Measurements from ENCODE around the gene SBNO2. TPM values are rescaled to one million over a fixed set of nuclear protein-coding genes. Genes with fewer than 3 reads are reported as not detected.

Gene SBNO2
- total and polyA plus RNA-seq, 2 of the 4 experiments (the other 2 are of a cell fraction): 13.4 to 40.5 TPM

DNA sequence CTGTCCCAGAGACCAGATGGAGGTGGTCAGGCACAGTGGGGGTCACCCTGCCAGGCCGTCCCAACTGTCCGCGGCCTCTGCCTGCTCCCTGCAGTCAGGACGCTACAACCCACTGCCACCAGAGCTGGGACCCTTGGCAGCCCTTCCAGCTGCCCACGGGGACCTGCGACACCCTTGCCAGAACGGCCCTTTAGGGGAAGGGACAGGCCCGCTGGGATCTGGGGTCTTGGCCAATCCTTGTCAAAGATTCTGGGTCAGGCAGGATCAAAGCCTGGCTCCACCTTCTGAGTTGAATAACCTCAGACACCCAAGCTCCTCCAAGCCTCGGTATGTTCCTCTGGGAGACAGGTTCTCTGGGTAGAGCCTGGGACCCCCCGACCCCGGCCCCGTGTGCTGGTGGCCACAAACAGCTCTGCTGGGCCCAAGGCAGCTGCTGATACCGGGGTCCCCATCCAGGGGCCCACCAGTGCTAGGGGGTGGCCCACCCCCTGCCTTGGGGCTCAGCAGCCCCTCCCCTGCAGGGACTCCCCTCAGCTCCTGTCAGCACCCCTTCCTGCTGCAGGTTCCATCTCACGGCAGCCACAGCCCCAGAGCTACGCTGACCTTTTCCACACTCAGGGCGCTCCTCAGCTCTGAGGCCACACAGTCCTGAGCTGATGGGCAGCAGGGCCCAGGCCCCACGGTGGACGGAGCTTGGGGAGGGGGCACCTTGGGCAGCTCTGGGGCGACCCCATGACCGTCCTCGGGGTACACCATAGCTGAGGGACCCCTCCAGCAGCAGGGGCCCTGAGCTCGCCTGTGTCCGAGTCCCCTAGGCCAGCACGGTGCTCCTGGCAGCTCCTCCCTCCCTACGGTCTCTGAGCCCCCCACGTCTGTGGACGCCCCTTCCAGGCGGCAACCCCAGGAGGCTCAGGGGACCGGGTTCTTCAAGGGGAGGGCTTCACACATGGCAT is 18.4 kb downstream of the SBNO2 start (continued):
- TF ChIP-seq SMC3 (IDR thresholded peaks at IDR 0.05; ENCODE audit: low read depth, low read length) (no peak), FOS (IDR thresholded peaks at IDR 0.05; ENCODE audit: low read depth, low read length) (no peak), RAD21 (IDR thresholded peaks at IDR 0.05; ENCODE audit: low read length) (no peak)

GRCh38 chr19:1154731-1155351 is 19.2 kb downstream of the SBNO2 start:
- 19% methylated on average over 19 of the region's 32 CpGs; no CpG with 5 or more reads in 1 of the 2 experiments for WGBS, 2 experiments (ENCODE audit: extremely low coverage in 2 of 2, insufficient read length in 1 of 2)
- intact Hi-C loops (cut with micrococcal nuclease) (no loop called here), in situ Hi-C loops (cut with MboI; ENCODE audit: low sequenced_read_pairs) (no loop called here), dilution Hi-C loops (cut with HindIII; ENCODE audit: low sequenced_read_pairs, unreplicated experiment) (no loop called here)
- Histone ChIP-seq H3K4me1 (ENCODE audit: control insufficient read depth, insufficient read depth, low read length) (peaks cover 18% of the 10 kb centered on the region), H4K20me1 (ENCODE audit: insufficient read depth, low read length) (peaks cover 35% of the 10 kb centered on the region), H4K5ac (ENCODE audit: low read depth, low read length) (peak overlapping the region; percentile 86), H3K27me3 (ENCODE audit: control insufficient read depth, insufficient read depth, low read length) (no peaks in the 10 kb centered on the region), H3K4ac (ENCODE audit: low read depth, low read length) (peak overlapping the region; percentile 95), H3K27ac (ENCODE audit: insufficient read depth, low read length) (peak overlapping the region; percentile 98), H3K4me3 (ENCODE audit: insufficient read depth, low read depth, low read length) (peak overlapping the region; percentile 4; the same call in 1 of the 2 replicates), H2AFZ (replicated peaks; ENCODE audit: low read length, poor library complexity) (peak overlapping the region; percentile 74), H3K14ac (replicated peaks; ENCODE audit: low read depth, low read length) (peak overlapping the region; percentile 67), H3K79me1 (ENCODE audit: low read depth in 1 of 2, low read length in 2 of 2) (peaks cover 0 to 71% of the 10 kb centered on the region in 2 experiments), H3K23ac (ENCODE audit: low read depth, low read length) (peak overlapping the region; percentile 75), H3K56ac (ENCODE audit: extremely low read depth, insufficient read depth, low read length) (peak overlapping the region; percentile 42), H3K9ac (ENCODE audit: low read depth, low read length) (peak overlapping the region; percentile 63), H3K9me1 (ENCODE audit: insufficient read depth, low read length) (no peaks in the 10 kb centered on the region; the same call in 1 of the 2 replicates), H4K91ac (ENCODE audit: insufficient read depth, low read depth, low read length) (peak overlapping the region; percentile 95), H3K9me3 (ENCODE audit: control insufficient read depth, insufficient read depth, low read length) (no peaks in the 10 kb centered on the region), H3K18ac (ENCODE audit: low read depth, low read length) (peak overlapping the region; percentile 34), H2BK120ac (ENCODE audit: low read depth, low read length) (peak overlapping the region; percentile 86), H2AK5ac (ENCODE audit: low read depth, low read length) (peak overlapping the region; percentile 98), H3K4me2 (ENCODE audit: low read depth, low read length) (peak overlapping the region; percentile 44), H2BK20ac (ENCODE audit: low read depth, low read length) (peak overlapping the region; percentile 77), H2AK9ac (replicated peaks; ENCODE audit: low read depth, low read length, poor library complexity) (peak overlapping the region; percentile 99), H2BK5ac (ENCODE audit: low read depth, low read length, poor library complexity, severe bottlenecking) (peak overlapping the region; percentile 91), H4K8ac (ENCODE audit: low read depth in 2 of 2, low read length in 2 of 2) (peak overlapping the region; percentile 88 to 90), H2BK15ac (ENCODE audit: low read depth, low read length) (peak overlapping the region; percentile 86; the same call in 2 of the 3 replicates), H3K36me3 (ENCODE audit: control insufficient read depth, insufficient read depth, low read length) (peaks cover 42% of the 10 kb centered on the region)
- POLR2A ChIA-PET (ENCODE audit: unreplicated experiment): no interaction called here
- BruUV-seq (replicated peaks): no TSS peak
- peak; percentile 86 for DNase-seq
- ATAC-seq (ENCODE audit: low read depth): peak; percentile 86
- CTCF ChIA-PET: interaction anchor here (0.6 to 1.0 kb wide), 2 partner anchors 41 to 44 kb away, joined by 3 read pairs; no protein-coding TSS in a partner anchor
- TF ChIP-seq MXI1 (IDR thresholded peaks at IDR 0.05; ENCODE audit: borderline replicate concordance, low read depth, low read length): peak; percentile 84
- peak; percentile 13; the same call in 1 of the 2 replicates for TF ChIP-seq RAD21 (IDR thresholded peaks at IDR 0.05; ENCODE audit: low read length)
- no peak for TF ChIP-seq CHD1 (IDR thresholded peaks at IDR 0.05; ENCODE audit: low read depth, low read length)
- TF ChIP-seq MAZ (IDR thresholded peaks at IDR 0.05; ENCODE audit: borderline replicate concordance, low read depth, low read length): peak; percentile 66; the same call in 1 of the 2 replicates
- TF ChIP-seq CEBPB (IDR thresholded peaks at IDR 0.05; ENCODE audit: low read depth, low read length): peak; percentile 100
- TF ChIP-seq, protein P1, sequence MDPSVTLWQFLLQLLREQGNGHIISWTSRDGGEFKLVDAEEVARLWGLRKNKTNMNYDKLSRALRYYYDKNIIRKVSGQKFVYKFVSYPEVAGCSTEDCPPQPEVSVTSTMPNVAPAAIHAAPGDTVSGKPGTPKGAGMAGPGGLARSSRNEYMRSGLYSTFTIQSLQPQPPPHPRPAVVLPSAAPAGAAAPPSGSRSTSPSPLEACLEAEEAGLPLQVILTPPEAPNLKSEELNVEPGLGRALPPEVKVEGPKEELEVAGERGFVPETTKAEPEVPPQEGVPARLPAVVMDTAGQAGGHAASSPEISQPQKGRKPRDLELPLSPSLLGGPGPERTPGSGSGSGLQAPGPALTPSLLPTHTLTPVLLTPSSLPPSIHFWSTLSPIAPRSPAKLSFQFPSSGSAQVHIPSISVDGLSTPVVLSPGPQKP (IDR thresholded peaks at IDR 0.05; ENCODE audit: borderline replicate concordance, low read depth, low read length): no peak
- TF ChIP-seq CTCF (conservative IDR thresholded peaks at IDR 0.05; ENCODE audit: low read depth, low read length): no peak
- TF ChIP-seq POLR2A (IDR thresholded peaks at IDR 0.05; ENCODE audit: low read depth, low read length): no peak
- peak; percentile 6; the same call in 1 of the 2 replicates for TF ChIP-seq SMC3 (IDR thresholded peaks at IDR 0.05; ENCODE audit: low read depth, low read length)

All from IMR-90 (cell line).